ENCODE results near the gene LRRC45. TPM values are rescaled to one million over a fixed set of nuclear protein-coding genes. Genes with fewer than 3 reads are reported as not detected.

LRRC45 gene
- total and polyA plus RNA-seq, 9 of the 15 experiments (the other 6 are each of a cell fraction or from before 2014, with no cell fraction given), result 3.5 to 21.5 (median 11.2) TPM; not detected in 2

GRCh38 chr17:82021107-82021899 lies 1.8 kb upstream of the LRRC45 start (continued):
- TF ChIP-seq SIN3B (IDR thresholded peaks at IDR 0.05; ENCODE audit: low read depth) (0 out of 2 replicates have a peak, but pooled peaks have one; percentile 13), MEF2D (tag; conservative IDR thresholded peaks at IDR 0.05; ENCODE audit: low read depth) (no peak), STAG1 (CRISPR knock-in tag; IDR thresholded peaks at IDR 0.05; ENCODE audit: borderline replicate concordance) (peak; percentile 65; the same call in 1 of the 2 replicates), MITF (IDR thresholded peaks at IDR 0.05) (no peak), TEAD2 (tag; IDR thresholded peaks at IDR 0.05) (no peak), TCF7L2 (IDR thresholded peaks at IDR 0.05; ENCODE audit: low read depth, low read length) (no peak), ETS2 (tag; IDR thresholded peaks at IDR 0.05; ENCODE audit: borderline replicate concordance, poor library complexity, severe bottlenecking) (no peak), STAT5B (CRISPR knock-in tag; IDR thresholded peaks at IDR 0.05) (no peak), SUPT5H (IDR thresholded peaks at IDR 0.05) (no peak), ZNF449 (CRISPR knock-in tag; IDR thresholded peaks at IDR 0.05) (no peak), ZNF165 (CRISPR knock-in tag; IDR thresholded peaks at IDR 0.05; ENCODE audit: borderline replicate concordance) (no peak), SMC3 (conservative IDR thresholded peaks at IDR 0.05; ENCODE audit: insufficient read depth, low read depth, low read length) (0 out of 2 replicates have a peak, but pooled peaks have one; percentile 17), ZC3H11A (IDR thresholded peaks at IDR 0.05; ENCODE audit: low read depth, low read length) (no peak), HDAC8 (tag; IDR thresholded peaks at IDR 0.05) (no peak), ZNF217 (CRISPR knock-in tag; IDR thresholded peaks at IDR 0.05) (no peak), CTCF (IDR thresholded peaks at IDR 0.05 in 2 of 3, conservative IDR thresholded peaks at IDR 0.05 in 1 of 3; ENCODE audit: insufficient read depth in 2 of 3, low read depth in 1 of 3, low read length in 3 of 3) (peak; percentile 55 to 68 (median 67); a peak in 5 of 6 replicates), CCNT2 (IDR thresholded peaks at IDR 0.05; ENCODE audit: borderline replicate concordance, extremely low read depth, insufficient read length, low read depth, low read length) (no peak), ID3 (CRISPR knock-in tag; IDR thresholded peaks at IDR 0.05) (no peak), ID3 (tag; IDR thresholded peaks at IDR 0.05) (no peak), CSDE1 (IDR thresholded peaks at IDR 0.05) (no peak), ZFP30 (CRISPR knock-in tag; IDR thresholded peaks at IDR 0.05; ENCODE audit: borderline replicate concordance) (no peak)
